ENCODE results near the gene ALDH7A1.

The ALDH7A1 gene

GRCh38 chr5:126526493-126526892 lies 68.5 kb downstream of the ALDH7A1 start:
- H3K4me1 ChIP-seq (ENCODE audit: control insufficient read depth, low read length), result no peaks in the 10 kb centered on the region
- no peaks in the 10 kb centered on the region for H3K9me2 ChIP-seq (replicated peaks; ENCODE audit: control insufficient read depth, low read length)
- no peak for TF ChIP-seq EZH2phosphoT487 (IDR thresholded peaks at IDR 0.05; ENCODE audit: borderline replicate concordance, low read length)
- TF ChIP-seq CTCF (IDR thresholded peaks at IDR 0.05; ENCODE audit: low read depth, low read length, poor library complexity, severe bottlenecking), result no peak
- no peaks in the 10 kb centered on the region for H3F3A ChIP-seq (ENCODE audit: control insufficient read depth, insufficient read depth)
- H3K36me3 ChIP-seq (ENCODE audit: control insufficient read depth, low read length), result no peaks in the 10 kb centered on the region
- H4K20me1 ChIP-seq (ENCODE audit: control insufficient read depth, insufficient read depth, low read depth, low read length), result no peaks in the 10 kb centered on the region
- no peak overlapping the region for H3K4me3 ChIP-seq (ENCODE audit: low read length)
- no peaks in the 10 kb centered on the region for H3K9me3 ChIP-seq (ENCODE audit: control insufficient read depth, insufficient read depth, low read length)
- H3K27ac ChIP-seq (ENCODE audit: low read depth, low read length), result no peak overlapping the region
- no peaks in the 10 kb centered on the region for H3K79me2 ChIP-seq (ENCODE audit: control insufficient read depth, low read length)
- no peak overlapping the region for H3K4me2 ChIP-seq (ENCODE audit: low read length)
- no peaks in the 10 kb centered on the region for H3K27me3 ChIP-seq (ENCODE audit: control insufficient read depth, low read length)

GRCh38 chr5:126525630-126526245 lies 69.3 kb downstream of the ALDH7A1 start:
- TF ChIP-seq CTCF (IDR thresholded peaks at IDR 0.05; ENCODE audit: low read depth, low read length, poor library complexity, severe bottlenecking) (no peak), EZH2phosphoT487 (IDR thresholded peaks at IDR 0.05; ENCODE audit: borderline replicate concordance, low read length) (no peak)
- Histone ChIP-seq H3K9me2 (replicated peaks; ENCODE audit: control insufficient read depth, low read length) (no peaks in the 10 kb centered on the region), H3K27ac (ENCODE audit: low read depth, low read length) (no peak overlapping the region), H4K20me1 (ENCODE audit: control insufficient read depth, insufficient read depth, low read depth, low read length) (no peaks in the 10 kb centered on the region), H3K4me1 (ENCODE audit: control insufficient read depth, low read length) (no peaks in the 10 kb centered on the region), H3K36me3 (ENCODE audit: control insufficient read depth, low read length) (no peaks in the 10 kb centered on the region), H3K79me2 (ENCODE audit: control insufficient read depth, low read length) (no peaks in the 10 kb centered on the region), H3K4me2 (ENCODE audit: low read length) (no peak overlapping the region), H3K27me3 (ENCODE audit: control insufficient read depth, low read length) (no peaks in the 10 kb centered on the region), H3K4me3 (ENCODE audit: low read length) (no peak overlapping the region), H3K9me3 (ENCODE audit: control insufficient read depth, insufficient read depth, low read length) (no peaks in the 10 kb centered on the region), H3F3A (ENCODE audit: control insufficient read depth, insufficient read depth) (no peaks in the 10 kb centered on the region)

GRCh38 chr5:126523818-126524510 lies 71.1 kb downstream of the ALDH7A1 start:
- Histone ChIP-seq H3K36me3 (ENCODE audit: control insufficient read depth, low read length) (no peaks in the 10 kb centered on the region), H3K27me3 (ENCODE audit: control insufficient read depth, low read length) (no peaks in the 10 kb centered on the region), H3K9me3 (ENCODE audit: control insufficient read depth, insufficient read depth, low read length) (no peaks in the 10 kb centered on the region), H3K79me2 (ENCODE audit: control insufficient read depth, low read length) (no peaks in the 10 kb centered on the region), H3K4me1 (ENCODE audit: control insufficient read depth, low read length) (no peaks in the 10 kb centered on the region), H4K20me1 (ENCODE audit: control insufficient read depth, insufficient read depth, low read depth, low read length) (no peaks in the 10 kb centered on the region), H3K9me2 (replicated peaks; ENCODE audit: control insufficient read depth, low read length) (no peaks in the 10 kb centered on the region), H3K27ac (ENCODE audit: low read depth, low read length) (no peak overlapping the region), H3K4me3 (ENCODE audit: low read length) (no peak overlapping the region), H3K4me2 (ENCODE audit: low read length) (no peak overlapping the region), H3F3A (ENCODE audit: control insufficient read depth, insufficient read depth) (no peaks in the 10 kb centered on the region)
- TF ChIP-seq CTCF (IDR thresholded peaks at IDR 0.05; ENCODE audit: low read depth, low read length, poor library complexity, severe bottlenecking) (no peak), EZH2phosphoT487 (IDR thresholded peaks at IDR 0.05; ENCODE audit: borderline replicate concordance, low read length) (no peak)
